Brain microvascular endothelial cell (primary cell): ENCODE results near the gene KRTAP4-3.

Experiments
- DNase-seq: peaks from one replicate; pipeline ENCODE4 v3.0.0-alpha.2; 2020
- H3K27ac ChIP-seq: fragments of 250-450 bp; sonication (Bioruptor Pico); 2 replicates; pipeline ENCODE4 v1.5.1; 2020; ENCODE audit warnings: mild to moderate bottlenecking, moderate library complexity
- H3K27me3 ChIP-seq: fragments of 250-450 bp; sonication (Bioruptor Pico); replicated peaks from 2 replicates; pipeline ENCODE4 v1.5.1; 2020; ENCODE audit warnings: mild to moderate bottlenecking
- H3K36me3 ChIP-seq: fragments of 250-450 bp; sonication (Bioruptor Pico); replicated peaks from 2 replicates; pipeline ENCODE4 v1.5.1; 2020; ENCODE audit warnings: mild to moderate bottlenecking
- H3K4me3 ChIP-seq: 2 replicates; pipeline ENCODE4 v1.5.1; 2011; ENCODE audit warnings: low read depth, mild to moderate bottlenecking, control low read depth, low read length, moderate library complexity
- CTCF ChIP-seq: IDR thresholded peaks from 2 replicates; pipeline ENCODE4 v1.5.1; 2011; ENCODE audit warnings: low read depth, mild to moderate bottlenecking, moderate library complexity, low read length, control low read depth, inconsistent platforms; ENCODE audit errors: missing control alignments
- in situ Hi-C: cut with HindIII; loops from 2 replicates; pipeline ENCODE4 v1.10.0; 2017; ENCODE audit warnings: low sequenced_read_pairs, low pct_ligation_motif_present

The KRTAP4-3 gene

GRCh38 chr17:41178843-41179616 is 11.0 kb upstream of the KRTAP4-3 start:
- in situ Hi-C loops, result no loop called here
- Histone ChIP-seq H3K4me3 (no peak overlapping the region), H3K27me3 (no peaks in the 10 kb centered on the region), H3K27ac (no peak overlapping the region), H3K36me3 (no peaks in the 10 kb centered on the region)
- no peak for DNase-seq
- TF ChIP-seq CTCF, result no peak

- no peaks in the 10 kb centered on the region for H3K27me3 ChIP-seq
- no peak overlapping the region for H3K27ac ChIP-seq
- no peaks in the 10 kb centered on the region for H3K36me3 ChIP-seq
- TF ChIP-seq CTCF, result no peak
- peak; percentile 9 for DNase-seq
- in situ Hi-C loops, result no loop called here
- no peak overlapping the region for H3K4me3 ChIP-seq
Observed at GRCh38 chr17:41178341-41178740, 10.3 kb upstream of the KRTAP4-3 start.

- Histone ChIP-seq H3K4me3 (no peak within 1 kb of the TSS), H3K27me3 (no peaks in the 10 kb centered on the region), H3K36me3 (no peaks in the 10 kb centered on the region), H3K27ac (no peak within 1 kb of the TSS)
- DNase-seq, result no peak
- in situ Hi-C loops, result no loop called here
- no peak for TF ChIP-seq CTCF
Observed at GRCh38 chr17:41177727-41178271, 9.8 kb upstream of the KRTAP4-3 start, which contains the start of gene KRTAP4-2. Gene KRTAP4-2, minus strand, starts transcription at chr17:41178221. Its CDS starts 57 bp downstream, at chr17:41178164.

GRCh38 chr17:41176744-41177387 is 8.8 kb upstream of the KRTAP4-3 start:
- H3K27ac ChIP-seq, result no peak overlapping the region
- no peak for DNase-seq
- no peak overlapping the region for H3K4me3 ChIP-seq
- in situ Hi-C loops, result no loop called here
- H3K36me3 ChIP-seq, result no peaks in the 10 kb centered on the region
- TF ChIP-seq CTCF, result no peak
- no peaks in the 10 kb centered on the region for H3K27me3 ChIP-seq

- Histone ChIP-seq H3K36me3 (no peaks in the 10 kb centered on the region), H3K27ac (no peak overlapping the region), H3K4me3 (no peak overlapping the region), H3K27me3 (no peaks in the 10 kb centered on the region)
- in situ Hi-C loops, result no loop called here
- no peak for DNase-seq
- no peak for TF ChIP-seq CTCF
Observed at GRCh38 chr17:41171886-41172285, 3.9 kb upstream of the KRTAP4-3 start.
